ENCODE data around the gene FCHSD2. TPM values are rescaled to one million over a fixed set of nuclear protein-coding genes. Genes with fewer than 3 reads are reported as not detected.

FCHSD2 gene
- polyA plus RNA-seq, 1 donor (not counting 4 experiments of a cell fraction or from before 2014, with no cell fraction given), result 14.2 TPM

DNA sequence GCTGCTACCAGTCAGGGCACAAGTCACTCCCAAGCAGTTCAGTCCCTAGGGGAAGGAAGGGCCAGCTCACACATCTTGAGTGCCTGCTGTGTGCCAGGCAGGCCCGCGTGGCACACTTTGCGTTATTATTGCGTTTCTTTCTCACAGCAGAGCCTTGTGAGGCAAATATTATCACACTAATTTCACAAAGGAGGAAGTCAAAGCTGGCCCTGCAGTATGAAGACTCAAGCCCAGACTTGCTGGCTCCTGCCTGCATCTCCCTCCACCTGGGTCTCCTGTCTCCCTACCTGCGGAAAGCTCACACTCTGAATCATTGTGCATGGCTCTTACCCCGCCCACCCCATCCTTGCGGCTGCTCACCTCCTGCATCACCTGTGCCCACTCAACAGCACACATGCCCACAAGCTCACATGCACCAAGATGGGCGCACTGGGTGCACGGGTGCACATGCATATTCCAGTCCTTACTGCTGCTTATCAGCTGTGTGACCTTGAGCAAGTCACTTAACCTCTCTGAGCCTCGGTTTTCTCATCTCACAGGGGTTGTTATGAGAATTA lies 44.3 kb upstream of the FCHSD2 start:
- H3K4me1 ChIP-seq (ENCODE audit: control insufficient read depth, extremely low read depth, insufficient read depth, low read length), result peaks cover 41% of the 10 kb centered on the region
- dilution Hi-C loops (cut with MboI; ENCODE audit: extremely low pct_ligation_motif_present, low sequenced_read_pairs), result no loop called here
- no peak for TF ChIP-seq EZH2 (IDR thresholded peaks at IDR 0.05; ENCODE audit: low read length)
- TF ChIP-seq, protein P1, sequence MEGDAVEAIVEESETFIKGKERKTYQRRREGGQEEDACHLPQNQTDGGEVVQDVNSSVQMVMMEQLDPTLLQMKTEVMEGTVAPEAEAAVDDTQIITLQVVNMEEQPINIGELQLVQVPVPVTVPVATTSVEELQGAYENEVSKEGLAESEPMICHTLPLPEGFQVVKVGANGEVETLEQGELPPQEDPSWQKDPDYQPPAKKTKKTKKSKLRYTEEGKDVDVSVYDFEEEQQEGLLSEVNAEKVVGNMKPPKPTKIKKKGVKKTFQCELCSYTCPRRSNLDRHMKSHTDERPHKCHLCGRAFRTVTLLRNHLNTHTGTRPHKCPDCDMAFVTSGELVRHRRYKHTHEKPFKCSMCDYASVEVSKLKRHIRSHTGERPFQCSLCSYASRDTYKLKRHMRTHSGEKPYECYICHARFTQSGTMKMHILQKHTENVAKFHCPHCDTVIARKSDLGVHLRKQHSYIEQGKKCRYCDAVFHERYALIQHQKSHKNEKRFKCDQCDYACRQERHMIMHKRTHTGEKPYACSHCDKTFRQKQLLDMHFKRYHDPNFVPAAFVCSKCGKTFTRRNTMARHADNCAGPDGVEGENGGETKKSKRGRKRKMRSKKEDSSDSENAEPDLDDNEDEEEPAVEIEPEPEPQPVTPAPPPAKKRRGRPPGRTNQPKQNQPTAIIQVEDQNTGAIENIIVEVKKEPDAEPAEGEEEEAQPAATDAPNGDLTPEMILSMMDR (optimal IDR thresholded peaks at IDR 0.05 in 1 of 3, IDR thresholded peaks at IDR 0.05 in 1 of 3, conservative IDR thresholded peaks at IDR 0.05 in 1 of 3; ENCODE audit: extremely low read depth in 1 of 3, insufficient read depth in 2 of 3, low read length in 3 of 3), result no peak

DNA sequence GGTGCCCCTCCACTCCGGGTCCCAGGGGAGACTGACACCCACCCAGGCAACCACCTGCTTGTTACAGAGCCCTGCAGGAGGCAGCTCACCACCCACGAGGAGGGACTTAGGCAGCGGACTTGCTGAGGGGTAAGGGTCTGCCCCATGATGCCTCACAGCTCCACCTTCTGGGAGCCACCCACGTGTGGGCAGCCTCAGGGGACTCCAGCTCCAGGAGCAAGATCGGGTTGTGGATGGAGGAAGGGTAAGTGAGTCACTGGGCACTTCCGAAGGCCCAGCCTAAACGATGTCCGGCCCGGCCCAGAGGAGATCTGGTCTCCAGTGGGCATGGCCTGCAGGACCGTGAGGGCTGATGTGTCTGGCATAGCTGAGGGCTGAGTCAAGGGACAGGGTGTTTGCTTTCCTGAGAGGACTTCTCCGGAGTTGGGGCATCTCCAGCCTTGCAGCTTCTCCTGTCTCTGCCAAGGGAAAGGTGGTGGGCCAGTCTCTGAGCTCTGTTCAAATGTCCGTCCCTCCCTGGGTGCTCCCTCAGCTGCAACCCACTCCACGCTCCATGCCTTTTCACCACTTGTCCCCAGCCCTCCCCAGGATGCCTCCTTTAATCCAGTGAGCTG lies 43.7 kb upstream of the FCHSD2 start:
- H3K4me1 ChIP-seq (ENCODE audit: control insufficient read depth, extremely low read depth, insufficient read depth, low read length), result peaks cover 36% of the 10 kb centered on the region
- peak; percentile 73 for FAIRE-seq
- H3K27me3 ChIP-seq (ENCODE audit: control insufficient read depth, extremely low read depth, insufficient read depth, low read length), result no peaks in the 10 kb centered on the region
- H3K9me1 ChIP-seq (ENCODE audit: control insufficient read depth, extremely low read depth, insufficient read depth, low read length), result no peaks in the 10 kb centered on the region
- TF ChIP-seq EZH2 (IDR thresholded peaks at IDR 0.05; ENCODE audit: low read length), result no peak
- TF ChIP-seq, protein P1 (optimal IDR thresholded peaks at IDR 0.05 in 1 of 3, IDR thresholded peaks at IDR 0.05 in 1 of 3, conservative IDR thresholded peaks at IDR 0.05 in 1 of 3; ENCODE audit: extremely low read depth in 1 of 3, insufficient read depth in 2 of 3, low read length in 3 of 3), result no peak
- peak overlapping the region; percentile 9 to 63 (median 42) for H3K4me3 ChIP-seq (ENCODE audit: control insufficient read depth in 2 of 3, extremely low read depth in 1 of 3, insufficient read depth in 2 of 3, low read depth in 1 of 3, low read length in 3 of 3)
- H3K9ac ChIP-seq (ENCODE audit: control insufficient read depth, extremely low read depth, insufficient read depth, low read length), result peak overlapping the region; percentile 56
- no peaks in the 10 kb centered on the region for H3K79me2 ChIP-seq (ENCODE audit: control insufficient read depth, insufficient read depth, low read length)
- peak overlapping the region; percentile 90 for H3K4me2 ChIP-seq (ENCODE audit: control insufficient read depth, extremely low read depth, insufficient read depth, low read depth, low read length)
- dilution Hi-C loops (cut with MboI; ENCODE audit: extremely low pct_ligation_motif_present, low sequenced_read_pairs), result no loop called here
- peak overlapping the region; percentile 63 for H2AFZ ChIP-seq (ENCODE audit: control insufficient read depth, low read length)
- DNase-seq (ENCODE audit: low read depth, low spot score), result peak; percentile 96
- no peaks in the 10 kb centered on the region for H4K20me1 ChIP-seq (ENCODE audit: control insufficient read depth, extremely low read depth, insufficient read depth, low read length)
- H3K36me3 ChIP-seq (ENCODE audit: control insufficient read depth in 2 of 2, extremely low read depth in 1 of 2, insufficient read depth in 2 of 2, low read length in 2 of 2), result no peaks in the 10 kb centered on the region
- H3K27ac ChIP-seq (ENCODE audit: control insufficient read depth, insufficient read depth, low read length), result peak overlapping the region; percentile 87
- no peaks in the 10 kb centered on the region for H3K9me3 ChIP-seq (ENCODE audit: control insufficient read depth, low read depth, low read length)

More for the DNA sequence above, 44.3 kb upstream of the FCHSD2 start:
- Histone ChIP-seq H3K9me3 (ENCODE audit: control insufficient read depth, low read depth, low read length) (no peaks in the 10 kb centered on the region), H3K4me2 (ENCODE audit: control insufficient read depth, extremely low read depth, insufficient read depth, low read depth, low read length) (peak overlapping the region; percentile 90), H3K27me3 (ENCODE audit: control insufficient read depth, extremely low read depth, insufficient read depth, low read length) (no peaks in the 10 kb centered on the region), H3K36me3 (ENCODE audit: control insufficient read depth in 2 of 2, extremely low read depth in 1 of 2, insufficient read depth in 2 of 2, low read length in 2 of 2) (no peaks in the 10 kb centered on the region), H3K79me2 (ENCODE audit: control insufficient read depth, insufficient read depth, low read length) (no peaks in the 10 kb centered on the region), H3K4me3 (ENCODE audit: control insufficient read depth in 2 of 3, extremely low read depth in 1 of 3, insufficient read depth in 2 of 3, low read depth in 1 of 3, low read length in 3 of 3) (peak overlapping the region; percentile 9 to 63 (median 42)), H4K20me1 (ENCODE audit: control insufficient read depth, extremely low read depth, insufficient read depth, low read length) (no peaks in the 10 kb centered on the region), H3K9me1 (ENCODE audit: control insufficient read depth, extremely low read depth, insufficient read depth, low read length) (no peaks in the 10 kb centered on the region), H3K9ac (ENCODE audit: control insufficient read depth, extremely low read depth, insufficient read depth, low read length) (peak overlapping the region; percentile 56), H2AFZ (ENCODE audit: control insufficient read depth, low read length) (peak overlapping the region; percentile 63), H3K27ac (ENCODE audit: control insufficient read depth, insufficient read depth, low read length) (peak overlapping the region; percentile 87)
- FAIRE-seq (peak; percentile 77), DNase-seq (ENCODE audit: low read depth, low spot score) (peak; percentile 98)
